Adrenal gland (tissue), 5 donors: ENCODE data around the gene FOXO1.

ENCODE experiments used
- CTCF ChIP-seq, 6 experiments: fragments of 450-650 bp in 4 of 6; fragments of 200-600 bp in 2 of 6; sonication (generic) in 1 of 6; IDR thresholded peaks; 1 replicate in 5 of 6; 2 replicates in 1 of 6; pipeline versions ENCODE4 v1.5.1 to v1.8.0; 2016 to 2021; ENCODE audit warnings: antibody characterized with exemption in 6 of 6, mild to moderate bottlenecking in 2 of 6, moderate library complexity in 1 of 6
- POLR2A ChIP-seq, 2 donors: fragments of 450-650 bp; IDR thresholded peaks; one replicate each; pipeline ENCODE4 v1.6.1; 2017; ENCODE audit warnings: antibody characterized with exemption in 2 of 2, mild to moderate bottlenecking in 2 of 2, moderate library complexity in 1 of 2
- donor health status: DM: no; HTN: no; CAD: no.

DNA sequence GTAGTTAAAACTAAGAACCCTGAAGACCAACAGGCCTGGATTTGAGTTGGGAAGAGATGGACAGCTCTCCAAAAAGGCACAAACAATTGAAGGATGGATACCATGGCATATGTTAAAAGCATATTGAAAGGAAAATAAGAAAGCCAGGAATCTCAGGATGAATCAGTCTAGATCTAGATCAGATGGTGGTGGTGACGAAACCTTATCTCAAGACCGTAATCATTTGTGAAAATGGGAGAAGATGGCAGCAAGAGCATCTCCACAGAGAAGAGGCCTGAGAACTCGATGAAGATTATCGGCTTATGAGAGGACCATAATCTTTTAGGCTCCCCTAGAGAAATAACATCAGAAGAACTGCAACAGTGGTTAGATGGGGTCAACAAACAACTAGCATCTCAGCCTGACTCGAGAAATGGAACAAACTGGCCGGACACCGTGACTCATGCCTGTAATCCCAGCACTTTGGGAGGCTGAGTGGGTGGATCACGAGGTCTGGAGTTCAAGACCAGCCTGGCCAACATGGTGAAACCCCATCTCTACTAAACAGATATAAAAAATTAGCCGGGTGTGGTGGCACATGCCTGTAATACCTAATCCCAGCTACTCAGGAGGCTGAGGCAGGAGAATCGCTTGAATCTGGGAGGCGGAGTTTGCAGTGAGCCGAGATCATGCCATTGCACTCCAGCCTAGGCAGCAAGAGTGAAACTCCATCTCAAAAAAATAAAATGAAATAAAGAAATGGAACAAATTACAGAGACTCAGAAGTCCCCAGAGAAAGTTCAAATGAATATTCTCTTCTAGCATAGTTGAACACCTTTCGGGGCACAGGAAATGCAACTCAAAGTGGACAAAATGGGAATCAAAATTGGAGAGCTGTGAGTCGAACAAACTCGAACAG, 47.6 kb downstream of the FOXO1 start:
- TF ChIP-seq CTCF (IDR thresholded peaks at IDR 0.05), result no peak
- no peak for TF ChIP-seq POLR2A (IDR thresholded peaks at IDR 0.05)
